Testis (tissue), 2 donors: ENCODE results near the gene SYNE1.

Source experiments
- CTCF ChIP-seq, 3 experiments: fragments of 450-650 bp in 2 of 3; fragments of 200-600 bp in 1 of 3; sonication (generic) in 1 of 3; IDR thresholded peaks; one replicate each; pipeline ENCODE4 v1.5.1; 2016 to 2019; ENCODE audit warnings: antibody characterized with exemption in 3 of 3, mild to moderate bottlenecking in 2 of 3, moderate library complexity in 1 of 3
- POLR2A ChIP-seq: fragments of 450-650 bp; IDR thresholded peaks from one replicate; pipeline ENCODE4 v1.6.1; 2017; ENCODE audit warnings: antibody characterized with exemption, mild to moderate bottlenecking, moderate library complexity

GRCh38 chr6:152164957-152165356, 472.2 kb downstream of the SYNE1 start:
- TF ChIP-seq CTCF (IDR thresholded peaks at IDR 0.05), result no peak
- no peak for TF ChIP-seq POLR2A
